Esophagus muscularis mucosa (tissue), 4 donors: ENCODE results near the gene ACKR2. TPM values are rescaled to one million over a fixed set of nuclear protein-coding genes. Genes with fewer than 3 reads are reported as not detected.

Experiments
- DNase-seq: peaks from one replicate; pipeline ENCODE4 v3.0.0-alpha.2; 2017; ENCODE audit errors: extremely low spot score
- H3K27ac ChIP-seq, 4 donors: fragments of 200-600 bp; sonication (generic); replicated peaks in 1 of 4; 1 replicate in 3 of 4; 2 replicates in 1 of 4; pipeline ENCODE4 v1.5.1; 2016 to 2019; ENCODE audit warnings: mild to moderate bottlenecking in 1 of 4
- H3K27me3 ChIP-seq, 4 donors: fragments of 200-600 bp; sonication (generic); one replicate each; pipeline versions ENCODE4 v1.5.1 to v1.6.0; 2016 to 2019
- H3K36me3 ChIP-seq, 4 donors: fragments of 200-600 bp; sonication (generic); one replicate each; pipeline ENCODE4 v1.5.1; 2016 to 2019
- H3K4me1 ChIP-seq, 4 donors: fragments of 200-600 bp; sonication (generic); one replicate each; pipeline ENCODE4 v1.5.1; 2016 to 2019
- H3K4me3 ChIP-seq, 4 donors: fragments of 200-600 bp; sonication (generic); 1 replicate in 2 of 4; 2 replicates in 2 of 4; pipeline ENCODE4 v1.5.1; 2016 to 2019; ENCODE audit warnings: mild to moderate bottlenecking in 4 of 4, moderate library complexity in 1 of 4
- H3K9me3 ChIP-seq, 4 donors: fragments of 200-600 bp; sonication (generic); 1 replicate in 3 of 4; 2 replicates in 1 of 4; pipeline ENCODE4 v1.5.1; 2016 to 2019
- CTCF ChIP-seq, 3 experiments: fragments of 200-600 bp in 2 of 3; fragments of 450-650 bp in 1 of 3; sonication (generic) in 2 of 3; IDR thresholded peaks; one replicate each; pipeline ENCODE4 v1.5.1; 2017 to 2019; ENCODE audit warnings: antibody characterized with exemption in 3 of 3, mild to moderate bottlenecking in 2 of 3, moderate library complexity in 1 of 3
- EP300 ChIP-seq: sonication (generic); formaldehyde crosslinking; IDR thresholded peaks from one replicate; pipeline ENCODE4 v1.6.1; 2017; ENCODE audit warnings: antibody characterized with exemption
- POLR2A ChIP-seq: fragments of 450-650 bp; IDR thresholded peaks from one replicate; pipeline ENCODE4 v1.6.1; 2017; ENCODE audit warnings: antibody characterized with exemption, moderate library complexity, mild to moderate bottlenecking, low read depth
- POLR2AphosphoS5 ChIP-seq, 2 donors: sonication (generic); formaldehyde crosslinking; IDR thresholded peaks; one replicate each; pipeline ENCODE4 v1.6.1; 2017; ENCODE audit warnings: antibody characterized with exemption in 2 of 2
- WGBS: methylation state at CpG from one replicate; pipeline ENCODE4 v1.1.5; 2018; 5-methylcytosine and 5-hydroxymethylcytosine counted together
- intact Hi-C: fragments of 100-400 bp; cut with DNase I; formaldehyde crosslinking; loops from one replicate; pipeline ENCODE4 v1.15.1; 2023
- total RNA-seq, 4 donors: library from RNA; depleted of rRNA; stranded (reverse); fragments of >200 nt; gene quantifications; one replicate each; pipeline versions ENCODE4 v1.1.0 to v1.2.1, GENCODE V29; 2016

ACKR2 gene
- total RNA-seq, 4 donors from 2014 or later = 2.5 to 15.9 (median 7.6) TPM

DNA sequence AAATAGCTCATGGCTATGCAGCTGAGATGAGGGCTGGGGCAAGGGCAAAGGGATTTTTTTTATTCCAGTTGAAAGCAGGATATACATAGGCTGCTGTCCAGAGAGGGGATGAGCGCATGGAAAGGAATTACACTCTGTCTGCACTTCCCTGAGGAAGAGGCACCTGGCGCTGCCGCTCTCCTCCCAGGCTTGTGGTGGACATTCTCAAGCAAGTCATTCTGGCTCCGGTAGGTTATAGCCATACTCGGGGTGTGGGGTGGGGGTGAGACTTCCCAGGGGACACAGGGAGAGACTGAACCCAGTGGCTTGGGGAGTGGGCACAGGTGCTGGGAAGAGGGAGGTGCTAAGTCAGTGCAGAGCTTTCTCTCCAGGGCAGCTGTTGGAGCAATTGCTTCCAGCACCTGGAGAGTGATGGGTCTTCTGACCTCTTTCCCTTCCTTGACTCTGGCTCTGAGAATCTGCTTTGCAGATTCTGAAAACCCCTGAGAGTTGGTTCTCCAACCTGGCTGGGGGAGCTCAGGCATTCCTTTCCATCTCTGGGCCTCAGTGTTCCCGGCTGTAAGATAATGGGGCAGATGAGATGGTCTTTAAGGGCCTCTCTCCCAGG is 42.1 kb downstream of the ACKR2 start:
- Histone ChIP-seq H3K4me1 (peaks cover 14 to 28% (median 26%) of the 10 kb centered on the region in 4 donors), H3K9me3 (no peaks in the 10 kb centered on the region), H3K27me3 (no peaks in the 10 kb centered on the region), H3K27ac (peak overlapping the region in 1 of 4 donors; percentile 11), H3K36me3 (no peaks in the 10 kb centered on the region), H3K4me3 (no peak overlapping the region)
- no peak for DNase-seq
- TF ChIP-seq POLR2A (no peak), POLR2AphosphoS5 (IDR thresholded peaks at IDR 0.05) (no peak), CTCF (IDR thresholded peaks at IDR 0.05) (no peak), EP300 (no peak)
- WGBS = 86% methylated on average over 6 of the region's 6 CpGs
- intact Hi-C loops = no loop called here

- Histone ChIP-seq H3K27ac (peak overlapping the region in 1 of 4 donors; percentile 20), H3K4me3 (no peak overlapping the region), H3K9me3 (no peaks in the 10 kb centered on the region), H3K27me3 (no peaks in the 10 kb centered on the region), H3K36me3 (no peaks in the 10 kb centered on the region), H3K4me1 (peaks cover 7 to 17% (median 15%) of the 10 kb centered on the region in 4 donors)
- TF ChIP-seq POLR2A = peak; percentile 13
- TF ChIP-seq CTCF (IDR thresholded peaks at IDR 0.05) = no peak
- peak in 1 of 2 donors; percentile 54 for TF ChIP-seq POLR2AphosphoS5 (IDR thresholded peaks at IDR 0.05)
- no peak for TF ChIP-seq EP300
- 56% methylated on average over 2 of the region's 2 CpGs for WGBS
- intact Hi-C loops = no loop called here
- DNase-seq = no peak
Observed at GRCh38 chr3:42852441-42852840, 43.2 kb downstream of the ACKR2 start.

DNA sequence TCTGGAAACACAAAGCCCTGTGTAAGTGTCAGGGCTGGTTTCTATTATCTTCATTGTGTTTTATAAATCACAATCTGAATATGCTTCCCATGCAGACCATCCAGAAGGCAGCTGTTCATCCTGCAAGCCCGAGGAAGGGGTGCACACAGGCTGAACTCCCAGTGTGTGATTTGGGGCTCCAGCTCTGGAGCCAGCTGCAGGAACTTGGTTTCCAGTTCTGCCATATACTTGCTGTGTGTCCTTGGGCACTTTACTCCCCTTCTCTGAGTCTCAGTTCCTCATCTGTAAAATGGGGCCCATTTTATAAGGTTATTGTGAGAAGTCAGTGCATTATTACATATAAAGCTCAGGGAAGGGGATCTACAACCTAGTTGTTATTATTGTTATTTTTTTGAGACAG is 43.8 kb downstream of the ACKR2 start:
- peaks cover 7 to 13% (median 10%) of the 10 kb centered on the region in 4 donors for H3K4me1 ChIP-seq
- H3K36me3 ChIP-seq = no peaks in the 10 kb centered on the region
- DNase-seq = no peak
- 50% methylated on average over 1 of the region's 1 CpG for WGBS
- no peak overlapping the region for H3K4me3 ChIP-seq
- intact Hi-C loops = no loop called here
- peak overlapping the region in 1 of 4 donors; percentile 20 for H3K27ac ChIP-seq
- no peaks in the 10 kb centered on the region for H3K9me3 ChIP-seq
- no peak for TF ChIP-seq POLR2A
- no peak for TF ChIP-seq EP300
- TF ChIP-seq CTCF (IDR thresholded peaks at IDR 0.05) = no peak
- TF ChIP-seq POLR2AphosphoS5 (IDR thresholded peaks at IDR 0.05) = no peak
- no peaks in the 10 kb centered on the region for H3K27me3 ChIP-seq

DNA sequence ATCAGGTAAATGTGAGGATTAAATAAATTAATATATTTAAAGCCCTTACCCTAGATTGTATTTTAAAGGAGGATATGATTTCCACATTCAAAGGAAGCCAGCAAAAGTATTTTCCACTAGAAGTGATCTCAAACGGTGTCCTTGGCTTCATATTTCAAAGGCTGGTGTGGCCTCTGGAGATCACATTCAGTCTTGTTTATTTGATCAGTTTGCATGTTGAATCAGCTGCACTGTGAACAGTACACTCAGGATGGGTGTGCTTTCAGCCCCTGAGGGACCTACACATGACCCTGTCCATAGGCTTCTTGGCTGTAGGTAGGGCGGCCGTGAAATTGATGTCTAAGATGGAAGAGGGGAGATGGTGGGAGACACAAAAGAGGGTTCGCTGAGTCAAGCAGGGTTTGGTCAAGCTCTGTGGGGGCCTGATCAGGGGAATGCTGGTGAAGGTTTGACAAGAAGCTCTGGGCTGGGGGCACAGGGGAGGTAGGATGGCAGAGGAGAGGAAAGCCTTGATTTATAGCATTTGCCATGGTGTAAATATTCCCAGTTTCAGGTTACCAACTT is 44.6 kb downstream of the ACKR2 start:
- no peaks in the 10 kb centered on the region for H3K27me3 ChIP-seq
- no peaks in the 10 kb centered on the region for H3K36me3 ChIP-seq
- 83% methylated on average over 4 of the region's 4 CpGs for WGBS
- H3K4me1 ChIP-seq = peaks cover 7 to 13% (median 10%) of the 10 kb centered on the region in 4 donors
- TF ChIP-seq EP300 = no peak
- no peak for TF ChIP-seq POLR2AphosphoS5 (IDR thresholded peaks at IDR 0.05)
- no peak for TF ChIP-seq POLR2A
- TF ChIP-seq CTCF (IDR thresholded peaks at IDR 0.05) = no peak
- H3K4me3 ChIP-seq = no peak overlapping the region
- intact Hi-C loops = no loop called here
- no peaks in the 10 kb centered on the region for H3K9me3 ChIP-seq
- no peak for DNase-seq
- no peak overlapping the region for H3K27ac ChIP-seq
